GM10266 (cell line): ENCODE measurements around the gene FLYWCH2.
A peak's percentile ranks its signal among the peaks of the same experiment; 100 is the strongest.
"Not testable (repeated sequence)": the region's sequence is repeated elsewhere in the genome, so short reads cannot be mapped to it uniquely, and the experiment has no call there.

ENCODE experiments used
- DNase-seq: peaks from one replicate; pipeline ENCODE4 v3.0.0; 2012; ENCODE audit errors: extremely low spot score
- CTCF ChIP-seq: IDR thresholded peaks from 2 replicates; pipeline ENCODE4 v1.5.1; 2012; ENCODE audit warnings: mild to moderate bottlenecking, low read depth; ENCODE audit not compliant: control insufficient read depth, insufficient read depth; ENCODE audit errors: missing control alignments

Gene FLYWCH2

DNA sequence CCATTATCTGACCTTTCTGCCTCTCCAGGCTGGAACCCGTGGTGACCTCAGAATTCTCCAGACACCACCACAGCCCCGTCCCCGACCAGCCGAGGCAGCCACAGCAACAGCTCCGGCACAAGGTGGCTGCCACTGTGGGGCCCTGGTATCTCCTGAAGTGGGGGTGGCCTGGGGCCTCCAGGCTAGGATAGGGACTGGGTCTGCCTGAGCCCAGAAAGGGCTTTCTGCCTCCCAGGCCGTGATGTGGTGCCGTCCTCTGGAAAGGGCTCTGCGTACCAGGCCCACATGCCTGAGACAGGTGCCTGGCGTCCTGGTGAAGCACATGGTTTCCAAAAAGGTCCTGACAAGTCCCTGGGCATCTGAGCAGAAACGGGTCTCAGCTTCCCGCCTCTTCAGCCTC, 45.8 kb downstream of the FLYWCH2 start:
- TF ChIP-seq CTCF = no peak
- DNase-seq = peak; percentile 15

- no peak for TF ChIP-seq CTCF
These were observed 46.7 kb downstream of the FLYWCH2 start for GRCh38 chr16:2929693-2930092.

DNA sequence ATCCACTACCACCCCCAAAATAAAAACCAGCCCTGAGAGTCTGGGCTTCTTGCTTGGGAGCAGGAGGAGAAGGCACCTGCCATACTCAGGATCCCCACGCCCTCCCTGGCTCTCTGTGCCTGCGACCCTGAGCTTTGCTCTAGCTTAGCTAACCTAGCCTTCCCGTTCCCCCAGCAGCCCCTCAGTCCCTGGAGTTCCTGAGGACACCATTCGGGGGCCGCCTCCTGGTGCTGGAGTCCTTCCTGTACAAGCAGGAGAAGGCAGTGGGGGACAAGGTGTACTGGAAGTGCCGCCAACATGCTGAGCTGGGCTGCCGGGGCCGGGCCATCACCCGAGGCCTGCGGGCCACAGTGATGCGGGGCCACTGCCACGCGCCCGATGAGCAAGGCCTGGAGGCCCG, 47.2 kb downstream of the FLYWCH2 start:
- no peak for DNase-seq
- TF ChIP-seq CTCF = no peak

More at GRCh38 chr16:2929693-2930092, 46.7 kb downstream of the FLYWCH2 start:
- no peak for DNase-seq

DNA sequence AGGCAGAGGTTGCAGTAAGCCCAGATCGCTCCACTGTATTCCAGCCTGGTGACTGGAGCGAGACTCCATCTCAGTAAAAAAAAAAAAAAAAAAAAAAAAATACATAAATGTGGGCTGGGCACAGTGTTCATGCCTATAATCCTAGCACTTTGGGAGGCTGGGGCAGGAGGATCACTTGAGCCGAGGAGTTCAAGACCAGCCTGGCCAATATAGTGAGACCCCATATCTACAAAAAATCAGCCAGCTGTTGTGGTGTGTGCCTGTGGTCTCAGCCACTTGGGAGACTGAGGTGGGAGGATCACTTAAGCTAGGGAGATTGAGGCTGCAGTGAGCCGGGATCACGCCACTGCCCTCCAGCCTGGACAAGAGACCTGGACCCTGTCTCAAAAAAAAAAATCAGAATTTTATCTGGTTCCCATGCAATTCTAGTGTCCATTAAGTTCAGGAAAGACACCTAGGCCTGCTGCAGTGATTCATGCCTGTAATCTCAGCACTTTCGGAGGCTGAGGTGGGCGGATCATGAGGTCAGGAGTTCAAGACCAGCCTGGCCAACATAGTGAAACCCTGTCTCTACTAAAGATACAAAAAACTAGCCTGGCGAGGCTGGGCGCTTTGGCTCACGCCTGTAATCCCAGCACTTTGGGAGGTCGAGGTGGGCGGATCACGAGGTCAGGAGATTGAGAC, 48.4 kb downstream of the FLYWCH2 start:
- DNase-seq = not testable (repeated sequence)

DNA sequence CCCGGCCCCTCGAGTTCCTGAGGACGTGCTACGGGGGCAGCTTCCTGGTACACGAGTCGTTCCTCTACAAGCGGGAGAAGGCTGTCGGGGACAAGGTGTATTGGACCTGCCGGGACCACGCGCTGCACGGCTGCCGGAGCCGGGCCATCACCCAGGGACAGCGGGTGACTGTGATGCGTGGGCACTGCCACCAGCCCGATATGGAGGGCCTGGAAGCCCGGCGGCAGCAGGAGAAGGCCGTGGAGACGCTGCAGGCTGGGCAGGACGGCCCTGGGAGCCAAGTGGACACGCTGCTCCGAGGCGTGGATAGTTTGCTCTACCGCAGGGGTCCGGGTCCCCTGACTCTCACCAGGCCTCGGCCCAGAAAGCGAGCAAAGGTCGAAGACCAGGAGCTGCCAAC, 50.1 kb downstream of the FLYWCH2 start:
- no peak for DNase-seq
- TF ChIP-seq CTCF = no peak

- no peak for DNase-seq
- TF ChIP-seq CTCF = no peak
These were observed 50.7 kb downstream of the FLYWCH2 start for GRCh38 chr16:2933701-2934100.

DNA sequence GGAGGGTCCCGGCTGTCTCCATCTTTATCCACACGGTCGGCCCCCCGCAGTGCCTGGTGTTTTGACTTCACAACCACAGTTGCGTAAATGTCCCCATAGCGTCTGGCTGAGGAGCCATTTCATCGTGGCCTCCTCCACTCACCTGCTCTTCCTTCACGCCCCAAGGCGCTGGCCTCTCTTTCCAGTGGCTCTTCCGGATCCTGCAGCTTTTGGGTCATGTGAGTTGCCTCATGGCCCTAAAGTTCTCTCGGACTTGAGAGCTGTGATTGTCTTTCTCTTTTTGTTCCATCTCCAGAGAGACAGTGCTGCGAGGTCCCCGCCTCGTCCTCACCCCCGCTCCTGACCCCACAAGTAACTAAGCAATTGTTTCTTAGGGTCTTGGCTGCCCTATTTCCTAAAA, 51.4 kb downstream of the FLYWCH2 start:
- DNase-seq = peak; percentile 14
- no peak for TF ChIP-seq CTCF
